Stromal cell of bone marrow (primary cell): Measurements from ENCODE around the gene WNK4.

Experiments
- DNase-seq: peaks from one replicate; pipeline ENCODE4 v3.0.0-alpha.2; 2012; ENCODE audit warnings: low read depth

The WNK4 gene

GRCh38 chr17:42841975-42842685 lies 61.7 kb downstream of the WNK4 start:
- DNase-seq = peak; percentile 28

- peak; percentile 64 for DNase-seq
Measured at GRCh38 chr17:42843358-42843934, 63.0 kb downstream of the WNK4 start.

GRCh38 chr17:42844271-42844670 lies 63.9 kb downstream of the WNK4 start, which contains the start of gene AOC2:
TSS of gene AOC2 (plus strand) at chr17:42844580. CDS start at chr17:42844627, 47 bp downstream.
- no peak for DNase-seq

- DNase-seq = no peak
Measured at GRCh38 chr17:42844761-42845555, 64.5 kb downstream of the WNK4 start.

GRCh38 chr17:42845556-42845917 lies 65.1 kb downstream of the WNK4 start:
- DNase-seq = no peak

GRCh38 chr17:42845918-42846593 lies 65.6 kb downstream of the WNK4 start:
- DNase-seq = peak; percentile 18
